ENCODE measurements around the gene TP53. TPM values are rescaled to one million over a fixed set of nuclear protein-coding genes. Genes with fewer than 3 reads are reported as not detected.
A peak's percentile ranks its signal among the peaks of the same experiment; 100 is the strongest.

Gene TP53
- total and polyA plus RNA-seq, 4 donors, result 22.3 to 57.0 (median 27.5) TPM

- DNase-seq, result no peak
- no peaks in the 10 kb centered on the region for H3K27me3 ChIP-seq (ENCODE audit: control insufficient read depth in 3 of 3, insufficient read depth in 3 of 3, low read length in 2 of 3)
- no peaks in the 10 kb centered on the region for H3K4me1 ChIP-seq (ENCODE audit: control insufficient read depth in 5 of 5, insufficient read depth in 5 of 5, low read length in 5 of 5)
- no peak overlapping the region for H3K9ac ChIP-seq (ENCODE audit: insufficient read depth in 1 of 2, low read length in 2 of 2)
- H3K27ac ChIP-seq (ENCODE audit: low read depth in 1 of 2, low read length in 1 of 2), result no peak overlapping the region
- 98% methylated on average over 4 of the region's 4 CpGs for WGBS, 2 donors
- H3K9me3 ChIP-seq (ENCODE audit: control insufficient read depth in 4 of 4, insufficient read depth in 3 of 4, low read length in 3 of 4), result peaks cover 0 to 3% (median 0%) of the 10 kb centered on the region in 4 donors
- H3K4me3 ChIP-seq, result no peak overlapping the region
- peaks cover 0 to 24% (median 13%) of the 10 kb centered on the region in 4 donors for H3K36me3 ChIP-seq (ENCODE audit: control insufficient read depth in 4 of 4, insufficient read depth in 4 of 4, low read length in 4 of 4)
- no peak for ATAC-seq (ENCODE audit: insufficient read depth, low FRiP score)
- TF ChIP-seq, protein P1, sequence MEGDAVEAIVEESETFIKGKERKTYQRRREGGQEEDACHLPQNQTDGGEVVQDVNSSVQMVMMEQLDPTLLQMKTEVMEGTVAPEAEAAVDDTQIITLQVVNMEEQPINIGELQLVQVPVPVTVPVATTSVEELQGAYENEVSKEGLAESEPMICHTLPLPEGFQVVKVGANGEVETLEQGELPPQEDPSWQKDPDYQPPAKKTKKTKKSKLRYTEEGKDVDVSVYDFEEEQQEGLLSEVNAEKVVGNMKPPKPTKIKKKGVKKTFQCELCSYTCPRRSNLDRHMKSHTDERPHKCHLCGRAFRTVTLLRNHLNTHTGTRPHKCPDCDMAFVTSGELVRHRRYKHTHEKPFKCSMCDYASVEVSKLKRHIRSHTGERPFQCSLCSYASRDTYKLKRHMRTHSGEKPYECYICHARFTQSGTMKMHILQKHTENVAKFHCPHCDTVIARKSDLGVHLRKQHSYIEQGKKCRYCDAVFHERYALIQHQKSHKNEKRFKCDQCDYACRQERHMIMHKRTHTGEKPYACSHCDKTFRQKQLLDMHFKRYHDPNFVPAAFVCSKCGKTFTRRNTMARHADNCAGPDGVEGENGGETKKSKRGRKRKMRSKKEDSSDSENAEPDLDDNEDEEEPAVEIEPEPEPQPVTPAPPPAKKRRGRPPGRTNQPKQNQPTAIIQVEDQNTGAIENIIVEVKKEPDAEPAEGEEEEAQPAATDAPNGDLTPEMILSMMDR (IDR thresholded peaks at IDR 0.05; ENCODE audit: control extremely low read depth, extremely low read depth), result no peak
Measured at GRCh38 chr17:7697828-7698588, 10.7 kb upstream of the TP53 start.

- Histone ChIP-seq H3K27me3 (ENCODE audit: control insufficient read depth in 3 of 3, insufficient read depth in 3 of 3, low read length in 2 of 3) (no peaks in the 10 kb centered on the region), H3K9ac (ENCODE audit: insufficient read depth in 1 of 2, low read length in 2 of 2) (no peak overlapping the region), H3K4me1 (ENCODE audit: control insufficient read depth in 5 of 5, insufficient read depth in 5 of 5, low read length in 5 of 5) (no peaks in the 10 kb centered on the region), H3K4me3 (no peak overlapping the region), H3K36me3 (ENCODE audit: control insufficient read depth in 4 of 4, insufficient read depth in 4 of 4, low read length in 4 of 4) (peaks cover 0 to 8% (median 5%) of the 10 kb centered on the region in 4 donors), H3K9me3 (ENCODE audit: control insufficient read depth in 4 of 4, insufficient read depth in 3 of 4, low read length in 3 of 4) (no peaks in the 10 kb centered on the region), H3K27ac (ENCODE audit: low read depth in 1 of 2, low read length in 1 of 2) (no peak overlapping the region)
- DNase-seq, result no peak
- 98% methylated on average over 10 of the region's 10 CpGs for WGBS, 2 donors
- TF ChIP-seq, protein P1 (IDR thresholded peaks at IDR 0.05; ENCODE audit: control extremely low read depth, extremely low read depth), result no peak
- ATAC-seq (ENCODE audit: insufficient read depth, low FRiP score), result no peak
Measured at GRCh38 chr17:7695586-7695985, 8.3 kb upstream of the TP53 start.

- Histone ChIP-seq H3K4me3 (peak overlapping the region; percentile 48), H3K4me1 (ENCODE audit: control insufficient read depth in 5 of 5, insufficient read depth in 5 of 5, low read length in 5 of 5) (peaks cover 7 to 30% (median 8%) of the 10 kb centered on the region in 5 donors), H3K9ac (ENCODE audit: insufficient read depth in 1 of 2, low read length in 2 of 2) (peak overlapping the region; percentile 73 to 87), H3K36me3 (ENCODE audit: control insufficient read depth in 4 of 4, insufficient read depth in 4 of 4, low read length in 4 of 4) (peaks cover 0 to 12% (median 3%) of the 10 kb centered on the region in 4 donors), H3K9me3 (ENCODE audit: control insufficient read depth in 4 of 4, insufficient read depth in 3 of 4, low read length in 3 of 4) (no peaks in the 10 kb centered on the region), H3K27ac (ENCODE audit: low read depth in 1 of 2, low read length in 1 of 2) (peak overlapping the region; percentile 18 to 27), H3K27me3 (ENCODE audit: control insufficient read depth in 3 of 3, insufficient read depth in 3 of 3, low read length in 2 of 3) (no peaks in the 10 kb centered on the region)
- no peak for ATAC-seq (ENCODE audit: insufficient read depth, low FRiP score)
- 17 to 25% methylated on average over 13 of the region's 13 CpGs for WGBS, 2 donors
- DNase-seq, result no peak
- TF ChIP-seq, protein P1 (IDR thresholded peaks at IDR 0.05; ENCODE audit: control extremely low read depth, extremely low read depth), result no peak
Measured at GRCh38 chr17:7688808-7689316, 1.6 kb upstream of the TP53 start.

All from lung (tissue), 12 donors.